ACC112 (cell line): ENCODE measurements around the gene BEND3.
"Not testable (repeated sequence)": the region's sequence is repeated elsewhere in the genome, so short reads cannot be mapped to it uniquely, and the experiment has no call there.

Experiments used
- H2AFZ ChIP-seq: fragments of 200-600 bp; sonication (generic); one replicate; pipeline ENCODE4 v1.6.0; 2017; ENCODE audit warnings: antibody characterized with exemption, low read length; ENCODE audit not compliant: unreplicated experiment
- H3K27ac ChIP-seq: fragments of 200-600 bp; sonication (generic); 2 replicates; pipeline ENCODE4 v1.5.1; 2014; ENCODE audit warnings: low read depth, mild to moderate bottlenecking, antibody characterized with exemption, low read length, moderate library complexity
- H3K27me3 ChIP-seq: fragments of 200-600 bp; sonication (generic); 2 replicates; pipeline ENCODE4 v1.6.1; 2014; ENCODE audit warnings: mild to moderate bottlenecking, antibody characterized with exemption, low read length, moderate library complexity, mixed read lengths; ENCODE audit not compliant: insufficient read depth
- H3K36me3 ChIP-seq: fragments of 200-600 bp; sonication (generic); 2 replicates; pipeline ENCODE4 v1.6.1; 2016; ENCODE audit warnings: mild to moderate bottlenecking, antibody characterized with exemption, low read length, moderate library complexity, mixed read lengths; ENCODE audit not compliant: insufficient read depth
- H3K4me1 ChIP-seq: fragments of 200-600 bp; sonication (generic); one replicate; pipeline ENCODE4 v1.6.1; 2016; ENCODE audit warnings: low read length, mixed read lengths; ENCODE audit not compliant: insufficient read depth, unreplicated experiment, control insufficient read depth
- H3K4me3 ChIP-seq: fragments of 200-600 bp; sonication (generic); 2 replicates; pipeline ENCODE4 v1.5.1; 2014; ENCODE audit warnings: mild to moderate bottlenecking, low read depth, low read length
- H3K79me2 ChIP-seq: fragments of 200-600 bp; sonication (generic); one replicate; pipeline ENCODE4 v1.6.0; 2016; ENCODE audit warnings: low read length; ENCODE audit not compliant: control insufficient read depth, unreplicated experiment, insufficient read depth

BEND3 gene

DNA sequence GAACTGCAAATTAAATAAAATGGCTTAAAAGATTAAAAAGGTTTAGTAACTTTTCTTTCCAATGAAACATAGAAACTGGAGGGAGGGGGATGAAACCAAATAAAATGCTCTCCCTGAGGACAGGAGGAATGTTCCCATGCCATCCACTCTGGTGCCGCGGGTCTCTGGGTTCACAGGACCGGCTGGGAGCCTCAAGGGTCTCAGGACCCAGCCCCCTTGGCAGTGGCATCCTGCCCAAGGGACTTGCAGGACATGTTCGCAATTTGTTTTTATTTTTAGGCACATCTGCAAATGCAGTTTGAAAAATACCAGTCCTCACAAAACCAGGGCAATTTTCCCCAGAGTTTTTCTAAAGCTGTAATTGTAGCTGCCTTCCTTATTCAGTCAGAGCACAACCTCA, 7.5 kb downstream of the BEND3 start:
- Histone ChIP-seq H3K27ac (no peak overlapping the region), H3K79me2 (no peaks in the 10 kb centered on the region), H3K27me3 (no peaks in the 10 kb centered on the region)

DNA sequence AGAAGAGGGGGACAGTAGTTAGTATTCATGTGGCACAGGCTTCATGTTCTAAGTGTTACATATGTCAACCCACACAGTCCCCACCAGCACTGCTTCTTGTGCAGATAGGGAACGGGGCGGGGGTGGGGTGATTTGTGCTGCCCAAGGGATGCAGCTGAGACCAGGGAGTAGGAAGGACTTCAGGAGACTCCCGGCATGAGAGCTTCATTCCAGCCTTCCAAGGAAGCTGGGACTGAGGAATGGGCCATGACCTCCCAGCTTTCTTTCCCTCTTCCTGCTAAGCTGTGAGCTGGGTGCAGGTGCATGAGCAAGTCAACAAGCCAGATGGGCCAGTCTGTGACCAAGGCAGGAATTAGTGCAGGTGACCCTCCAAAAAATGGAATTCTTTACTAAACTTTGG, 9.2 kb downstream of the BEND3 start:
- H3K27ac ChIP-seq = no peak overlapping the region
- no peak overlapping the region for H2AFZ ChIP-seq
- no peaks in the 10 kb centered on the region for H3K27me3 ChIP-seq
- H3K36me3 ChIP-seq = no peaks in the 10 kb centered on the region
- no peaks in the 10 kb centered on the region for H3K4me1 ChIP-seq
- H3K79me2 ChIP-seq = no peaks in the 10 kb centered on the region
- H3K4me3 ChIP-seq = no peak overlapping the region

More for the DNA sequence above, 7.5 kb downstream of the BEND3 start:
- no peaks in the 10 kb centered on the region for H3K4me1 ChIP-seq
- no peaks in the 10 kb centered on the region for H3K36me3 ChIP-seq
- no peak overlapping the region for H2AFZ ChIP-seq
- no peak overlapping the region for H3K4me3 ChIP-seq

DNA sequence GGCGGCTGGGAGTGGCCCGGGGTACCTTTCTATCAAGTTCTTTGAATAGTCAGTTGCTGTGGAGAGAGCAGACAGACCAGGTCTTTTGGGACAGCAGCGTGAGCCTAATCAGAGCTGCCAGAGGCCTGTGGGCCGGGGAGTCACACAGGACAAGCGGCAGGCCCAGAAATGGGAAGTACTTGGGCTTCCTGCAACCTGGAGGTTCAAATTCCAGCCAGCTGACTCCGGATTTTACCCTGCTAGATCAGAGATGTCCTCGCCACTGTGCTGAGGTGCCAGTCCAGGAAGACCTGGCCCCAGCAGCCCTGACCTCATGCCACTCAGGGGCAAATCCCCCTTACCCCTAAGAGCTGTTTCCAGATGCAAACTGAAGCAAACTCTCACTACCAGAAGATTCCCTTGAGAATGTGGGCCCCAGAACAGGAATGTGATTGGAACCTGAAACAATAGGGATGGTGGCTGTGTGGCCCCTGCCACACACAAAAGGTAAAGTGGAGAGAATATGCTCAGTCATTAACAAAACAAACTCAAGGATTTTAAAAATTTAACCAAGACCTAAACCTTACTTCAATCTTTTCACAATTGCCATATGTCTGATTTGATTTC, 9.7 kb downstream of the BEND3 start:
- no peaks in the 10 kb centered on the region for H3K36me3 ChIP-seq
- H2AFZ ChIP-seq = no peak overlapping the region
- H3K4me3 ChIP-seq = no peak overlapping the region
- H3K4me1 ChIP-seq = no peaks in the 10 kb centered on the region
- no peaks in the 10 kb centered on the region for H3K27me3 ChIP-seq
- H3K27ac ChIP-seq = no peak overlapping the region
- H3K79me2 ChIP-seq = no peaks in the 10 kb centered on the region

DNA sequence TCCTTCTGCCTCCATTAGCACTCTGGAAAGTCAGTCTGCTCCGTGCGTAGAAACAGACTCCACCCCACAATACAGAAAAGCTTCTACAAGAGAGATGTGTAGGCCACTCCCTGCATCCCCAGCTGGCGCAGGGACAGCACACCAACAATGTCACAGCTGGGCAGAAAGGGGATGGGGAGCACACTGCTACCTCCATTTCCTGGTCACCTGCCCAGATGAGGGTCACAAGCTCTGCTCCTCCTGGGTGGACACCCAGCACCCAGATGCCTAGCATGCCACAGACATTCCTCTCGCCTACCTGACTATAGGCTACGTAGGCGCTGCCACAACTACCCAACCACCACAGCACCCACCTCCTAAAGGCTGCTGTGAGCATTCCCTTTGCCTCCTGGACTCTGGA, 12.2 kb downstream of the BEND3 start:
- H2AFZ ChIP-seq = no peak overlapping the region
- no peak overlapping the region for H3K4me3 ChIP-seq
- no peak overlapping the region for H3K27ac ChIP-seq
- no peaks in the 10 kb centered on the region for H3K27me3 ChIP-seq
- no peaks in the 10 kb centered on the region for H3K36me3 ChIP-seq
- no peaks in the 10 kb centered on the region for H3K79me2 ChIP-seq
- no peaks in the 10 kb centered on the region for H3K4me1 ChIP-seq

DNA sequence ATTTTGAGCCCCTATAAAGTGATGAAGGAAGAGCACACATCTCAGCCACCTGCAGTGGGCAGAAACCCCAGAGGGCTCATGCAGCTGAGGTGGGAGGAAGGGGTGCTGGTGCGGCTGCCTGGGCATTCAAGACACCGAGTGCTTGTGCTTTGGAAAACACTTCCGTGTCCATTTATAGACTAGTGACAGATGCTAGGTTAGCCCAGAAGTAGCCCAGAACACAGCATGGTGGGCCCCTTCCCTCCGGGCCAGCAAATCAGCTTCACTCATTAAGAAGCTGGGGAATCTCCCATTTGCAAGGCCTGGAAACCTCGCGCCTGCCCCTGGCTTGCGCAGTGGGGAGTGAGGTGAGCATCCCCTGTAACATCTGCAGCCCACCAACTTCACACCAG, 12.9 kb downstream of the BEND3 start:
- no peak overlapping the region for H3K4me3 ChIP-seq
- no peaks in the 10 kb centered on the region for H3K27me3 ChIP-seq
- no peaks in the 10 kb centered on the region for H3K4me1 ChIP-seq
- H2AFZ ChIP-seq = no peak overlapping the region
- no peaks in the 10 kb centered on the region for H3K79me2 ChIP-seq
- H3K27ac ChIP-seq = no peak overlapping the region
- H3K36me3 ChIP-seq = no peaks in the 10 kb centered on the region

DNA sequence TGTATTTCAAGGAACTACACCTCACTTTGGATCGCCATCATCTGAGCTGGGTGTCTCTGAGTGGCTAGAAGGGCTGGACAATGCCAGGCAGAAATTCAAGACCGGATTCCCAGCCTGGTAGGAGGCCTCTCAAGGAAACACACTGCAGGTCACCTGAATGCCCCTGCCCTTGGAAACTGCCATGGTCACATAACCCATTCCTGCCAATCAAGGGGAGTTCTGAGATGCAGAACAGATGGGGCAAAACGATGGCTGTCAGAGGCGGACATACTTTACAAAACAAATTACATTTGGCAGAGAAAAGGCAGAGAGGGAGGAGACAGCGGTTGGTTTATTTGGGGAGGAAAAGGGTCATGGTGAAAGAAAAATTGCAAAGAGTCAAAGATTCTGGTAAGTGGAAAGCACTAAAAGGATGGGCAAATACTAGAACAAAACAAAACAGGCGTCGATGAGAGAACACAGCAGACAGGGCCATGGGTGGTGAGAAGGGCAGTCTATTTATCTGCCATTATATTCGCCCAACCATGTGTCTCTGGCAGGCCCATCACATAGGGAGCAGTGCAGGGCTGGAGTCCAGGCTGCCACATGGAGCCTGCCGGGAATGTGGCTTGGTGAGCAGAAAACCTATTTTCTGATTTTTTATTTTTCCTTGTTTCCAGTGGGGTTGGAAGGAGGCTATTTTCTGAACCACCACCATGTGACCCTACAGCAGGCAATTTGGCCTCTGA, 13.5 kb downstream of the BEND3 start:
- Histone ChIP-seq H3K36me3 (no peaks in the 10 kb centered on the region), H3K4me3 (no peak overlapping the region), H3K4me1 (no peaks in the 10 kb centered on the region), H2AFZ (no peak overlapping the region), H3K79me2 (no peaks in the 10 kb centered on the region), H3K27ac (no peak overlapping the region), H3K27me3 (no peaks in the 10 kb centered on the region)

DNA sequence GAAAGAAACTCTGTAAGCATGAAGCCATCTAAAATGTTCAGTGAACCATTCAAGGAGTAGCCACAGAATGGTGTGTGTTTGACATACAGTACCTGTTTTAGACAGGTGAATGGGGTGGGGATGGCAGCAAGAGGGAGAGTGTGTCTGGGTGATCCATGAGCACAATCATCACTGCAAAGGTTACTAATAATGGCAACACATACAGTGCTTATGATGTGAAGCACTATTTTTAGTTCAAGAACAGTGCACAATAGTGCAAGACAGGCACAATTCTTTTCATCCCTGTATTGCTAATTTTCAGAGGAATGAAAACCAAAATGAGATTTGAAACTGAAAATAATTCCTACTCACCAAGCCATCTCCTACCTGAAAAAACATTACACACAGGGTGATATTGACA, 14.1 kb downstream of the BEND3 start:
- Histone ChIP-seq H3K27ac (no peak overlapping the region), H3K27me3 (no peaks in the 10 kb centered on the region), H2AFZ (no peak overlapping the region), H3K4me3 (no peak overlapping the region), H3K4me1 (no peaks in the 10 kb centered on the region), H3K36me3 (no peaks in the 10 kb centered on the region), H3K79me2 (no peaks in the 10 kb centered on the region)

DNA sequence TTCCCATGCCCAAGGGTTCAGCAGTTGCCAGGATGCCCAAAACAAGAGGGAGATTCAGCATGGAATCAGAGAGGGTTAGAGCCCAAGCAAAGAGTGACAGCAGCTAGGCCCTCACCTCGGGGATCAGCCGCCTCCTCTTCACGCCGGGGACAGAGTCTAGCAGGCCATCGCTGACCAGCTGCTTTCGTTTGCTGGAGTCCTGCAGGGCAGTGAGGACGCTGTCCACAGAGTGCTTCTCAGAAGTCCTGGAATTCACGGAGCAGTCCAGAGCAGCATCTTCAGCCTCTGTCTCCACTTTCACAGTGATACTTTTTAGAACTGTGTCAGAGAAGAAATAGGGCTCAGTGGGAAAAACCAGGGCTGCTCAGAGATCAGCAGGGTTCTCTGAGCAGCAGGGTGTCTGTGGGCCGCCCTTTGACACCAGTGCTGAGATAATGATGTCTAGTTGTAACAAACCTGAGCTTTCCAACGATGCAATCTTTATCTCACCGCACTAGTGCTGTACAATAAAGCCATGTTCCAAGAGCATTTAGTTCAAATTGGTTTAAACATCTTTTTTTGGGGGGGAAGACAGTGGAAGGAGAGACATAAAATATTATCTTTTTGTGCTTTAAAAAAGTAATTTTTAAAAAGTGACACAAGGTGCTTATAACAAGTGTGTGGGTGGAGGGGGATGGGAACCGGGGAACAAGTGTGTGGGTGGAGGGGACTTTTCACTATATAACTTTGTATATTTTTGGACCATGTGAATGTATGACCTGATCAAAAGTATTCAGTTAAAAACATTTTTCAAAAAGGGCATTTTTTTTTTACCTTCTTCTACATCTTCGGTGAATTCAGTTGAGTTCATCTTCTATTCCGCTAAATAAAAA, 16.6 kb downstream of the BEND3 start:
- no peaks in the 10 kb centered on the region for H3K27me3 ChIP-seq
- H3K4me1 ChIP-seq = no peaks in the 10 kb centered on the region
- H3K27ac ChIP-seq = no peak overlapping the region
- no peaks in the 10 kb centered on the region for H3K79me2 ChIP-seq
- H2AFZ ChIP-seq = no peak overlapping the region
- no peak overlapping the region for H3K4me3 ChIP-seq
- H3K36me3 ChIP-seq = no peaks in the 10 kb centered on the region

DNA sequence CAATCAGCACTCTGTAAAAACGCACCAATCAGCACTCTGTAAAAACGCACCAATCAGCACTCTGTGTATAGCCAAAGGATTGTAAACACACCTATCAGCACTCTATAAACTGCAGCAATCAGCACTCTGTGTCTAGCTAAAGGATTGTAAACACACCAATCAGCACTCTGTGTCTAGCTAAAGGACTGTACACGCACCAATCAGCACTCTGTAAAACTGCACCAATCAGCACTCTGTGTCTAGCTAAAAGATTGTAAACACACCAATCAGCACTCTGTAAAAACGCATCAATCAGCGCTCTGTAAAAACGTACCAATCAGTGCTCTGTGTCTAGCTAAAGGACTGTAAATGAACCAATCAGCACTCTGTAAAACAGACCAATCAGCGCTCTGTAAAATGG, 30.9 kb downstream of the BEND3 start:
- not testable (repeated sequence) for H3K27me3 ChIP-seq, H2AFZ ChIP-seq, H3K4me3 ChIP-seq, H3K4me1 ChIP-seq, H3K27ac ChIP-seq, H3K79me2 ChIP-seq, H3K36me3 ChIP-seq

DNA sequence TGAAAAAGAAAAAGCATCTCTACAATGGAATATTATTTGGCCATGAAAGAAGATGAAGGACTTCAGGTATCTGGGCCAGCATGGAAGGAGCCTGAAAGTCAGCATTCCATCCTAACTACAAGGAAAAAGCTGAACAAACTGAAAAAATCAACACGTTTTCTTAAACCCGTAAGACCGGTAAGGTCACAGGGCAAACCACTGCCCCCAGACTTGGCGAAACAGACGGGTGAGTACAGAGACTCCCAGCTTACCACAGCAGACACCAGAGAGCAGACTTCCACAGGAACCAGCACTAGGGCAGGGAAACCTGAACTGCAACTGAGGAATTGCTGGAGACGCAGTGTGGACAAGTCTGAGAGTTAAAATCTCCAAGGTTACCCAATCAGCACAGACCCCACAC, 31.4 kb downstream of the BEND3 start:
- Histone ChIP-seq H3K36me3 (peaks cover 4% of the 10 kb centered on the region; the same call in 1 of the 2 replicates), H3K4me3 (no peak overlapping the region), H2AFZ (no peak overlapping the region), H3K79me2 (no peaks in the 10 kb centered on the region), H3K27me3 (no peaks in the 10 kb centered on the region), H3K4me1 (no peaks in the 10 kb centered on the region), H3K27ac (no peak overlapping the region)
